Measurements from ENCODE around the gene CHRDL2.

CHRDL2 gene

GRCh38 chr11:74650498-74650897 lies 80.7 kb downstream of the CHRDL2 start:
- Histone ChIP-seq H3K27ac (ENCODE audit: low read length) (peak overlapping the region; percentile 54), H3K27me3 (ENCODE audit: low read depth, low read length) (no peaks in the 10 kb centered on the region), H3K36me3 (ENCODE audit: control insufficient read depth in 1 of 2, insufficient read depth in 2 of 2, low read length in 2 of 2) (peaks cover 0 to 5% of the 10 kb centered on the region in 2 donors), H3K9me3 (ENCODE audit: control insufficient read depth in 1 of 2, low read length in 2 of 2) (no peaks in the 10 kb centered on the region), H3K4me1 (ENCODE audit: control insufficient read depth in 1 of 2, insufficient read depth in 2 of 2, low read length in 2 of 2) (peaks cover 9 to 15% of the 10 kb centered on the region in 2 donors), H3K4me3 (ENCODE audit: low read depth in 1 of 2, low read length in 2 of 2) (no peak overlapping the region)

GRCh38 chr11:74648894-74649293 lies 82.3 kb downstream of the CHRDL2 start:
- H3K4me3 ChIP-seq (ENCODE audit: low read depth in 1 of 2, low read length in 2 of 2), result no peak overlapping the region
- peaks cover 9 to 15% of the 10 kb centered on the region in 2 donors for H3K4me1 ChIP-seq (ENCODE audit: control insufficient read depth in 1 of 2, insufficient read depth in 2 of 2, low read length in 2 of 2)
- no peaks in the 10 kb centered on the region for H3K27me3 ChIP-seq (ENCODE audit: low read depth, low read length)
- H3K36me3 ChIP-seq (ENCODE audit: control insufficient read depth in 1 of 2, insufficient read depth in 2 of 2, low read length in 2 of 2), result no peaks in the 10 kb centered on the region
- peak overlapping the region; percentile 79 for H3K27ac ChIP-seq (ENCODE audit: low read length)
- no peaks in the 10 kb centered on the region for H3K9me3 ChIP-seq (ENCODE audit: control insufficient read depth in 1 of 2, low read length in 2 of 2)

GRCh38 chr11:74647831-74648230 lies 83.4 kb downstream of the CHRDL2 start:
- Histone ChIP-seq H3K36me3 (ENCODE audit: control insufficient read depth in 1 of 2, insufficient read depth in 2 of 2, low read length in 2 of 2) (no peaks in the 10 kb centered on the region), H3K9me3 (ENCODE audit: control insufficient read depth in 1 of 2, low read length in 2 of 2) (no peaks in the 10 kb centered on the region), H3K27me3 (ENCODE audit: low read depth, low read length) (no peaks in the 10 kb centered on the region), H3K4me3 (ENCODE audit: low read depth in 1 of 2, low read length in 2 of 2) (no peak overlapping the region), H3K4me1 (ENCODE audit: control insufficient read depth in 1 of 2, insufficient read depth in 2 of 2, low read length in 2 of 2) (peaks cover 9 to 15% of the 10 kb centered on the region in 2 donors), H3K27ac (ENCODE audit: low read length) (peak overlapping the region; percentile 79)

- H3K9me3 ChIP-seq (ENCODE audit: control insufficient read depth in 1 of 2, low read length in 2 of 2), result no peaks in the 10 kb centered on the region
- no peak overlapping the region for H3K27ac ChIP-seq (ENCODE audit: low read length)
- peaks cover 9 to 15% of the 10 kb centered on the region in 2 donors for H3K4me1 ChIP-seq (ENCODE audit: control insufficient read depth in 1 of 2, insufficient read depth in 2 of 2, low read length in 2 of 2)
- no peaks in the 10 kb centered on the region for H3K27me3 ChIP-seq (ENCODE audit: low read depth, low read length)
- no peaks in the 10 kb centered on the region for H3K36me3 ChIP-seq (ENCODE audit: control insufficient read depth in 1 of 2, insufficient read depth in 2 of 2, low read length in 2 of 2)
- H3K4me3 ChIP-seq (ENCODE audit: low read depth in 1 of 2, low read length in 2 of 2), result no peak overlapping the region
Observed at GRCh38 chr11:74647404-74647803, 83.8 kb downstream of the CHRDL2 start.

GRCh38 chr11:74646954-74647353 lies 84.3 kb downstream of the CHRDL2 start:
- Histone ChIP-seq H3K9me3 (ENCODE audit: control insufficient read depth in 1 of 2, low read length in 2 of 2) (no peaks in the 10 kb centered on the region), H3K27ac (ENCODE audit: low read length) (peak overlapping the region; percentile 62), H3K4me3 (ENCODE audit: low read depth in 1 of 2, low read length in 2 of 2) (no peak overlapping the region), H3K4me1 (ENCODE audit: control insufficient read depth in 1 of 2, insufficient read depth in 2 of 2, low read length in 2 of 2) (peaks cover 9 to 15% of the 10 kb centered on the region in 2 donors), H3K36me3 (ENCODE audit: control insufficient read depth in 1 of 2, insufficient read depth in 2 of 2, low read length in 2 of 2) (no peaks in the 10 kb centered on the region), H3K27me3 (ENCODE audit: low read depth, low read length) (no peaks in the 10 kb centered on the region)

All from muscle layer of duodenum (tissue), 2 donors.